ENCODE measurements around the gene DIO3.

Gene DIO3

DNA sequence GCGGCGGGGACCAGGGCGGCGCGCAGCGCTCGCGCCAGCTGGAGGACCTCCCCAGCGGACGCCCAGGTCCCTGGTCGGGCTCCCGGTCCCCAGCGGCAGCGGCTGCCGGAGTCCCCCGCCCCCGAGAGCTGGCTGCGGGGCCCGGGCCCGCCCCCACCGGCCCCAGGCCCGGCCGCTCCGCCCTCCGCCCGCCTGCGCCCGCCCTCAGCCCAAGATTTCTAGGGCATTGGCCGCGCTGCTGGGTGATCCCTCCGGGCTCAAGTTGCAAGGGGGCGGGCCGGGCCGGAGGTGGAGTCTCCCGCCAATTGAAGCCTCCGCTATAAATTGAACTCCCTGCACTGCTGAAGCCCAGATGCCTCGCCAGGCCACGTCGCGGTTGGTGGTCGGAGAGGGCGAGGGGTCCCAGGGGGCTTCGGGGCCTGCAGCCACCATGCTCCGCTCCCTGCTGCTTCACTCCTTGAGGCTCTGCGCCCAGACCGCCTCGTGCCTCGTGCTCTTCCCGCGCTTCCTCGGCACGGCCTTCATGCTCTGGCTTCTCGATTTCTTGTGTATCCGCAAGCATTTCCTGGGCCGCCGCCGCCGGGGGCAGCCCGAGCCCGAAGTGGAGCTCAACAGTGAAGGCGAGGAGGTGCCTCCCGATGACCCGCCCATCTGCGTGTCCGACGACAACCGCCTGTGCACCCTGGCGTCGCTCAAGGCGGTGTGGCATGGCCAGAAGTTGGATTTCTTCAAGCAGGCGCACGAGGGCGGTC is at the start of gene DIO3:
DIO3 (plus strand) TSS at position 351 of the 752 bp plus-strand sequence.
- in situ Hi-C loops (cut with MboI; ENCODE audit: low sequenced_read_pairs), result no loop called here

DNA sequence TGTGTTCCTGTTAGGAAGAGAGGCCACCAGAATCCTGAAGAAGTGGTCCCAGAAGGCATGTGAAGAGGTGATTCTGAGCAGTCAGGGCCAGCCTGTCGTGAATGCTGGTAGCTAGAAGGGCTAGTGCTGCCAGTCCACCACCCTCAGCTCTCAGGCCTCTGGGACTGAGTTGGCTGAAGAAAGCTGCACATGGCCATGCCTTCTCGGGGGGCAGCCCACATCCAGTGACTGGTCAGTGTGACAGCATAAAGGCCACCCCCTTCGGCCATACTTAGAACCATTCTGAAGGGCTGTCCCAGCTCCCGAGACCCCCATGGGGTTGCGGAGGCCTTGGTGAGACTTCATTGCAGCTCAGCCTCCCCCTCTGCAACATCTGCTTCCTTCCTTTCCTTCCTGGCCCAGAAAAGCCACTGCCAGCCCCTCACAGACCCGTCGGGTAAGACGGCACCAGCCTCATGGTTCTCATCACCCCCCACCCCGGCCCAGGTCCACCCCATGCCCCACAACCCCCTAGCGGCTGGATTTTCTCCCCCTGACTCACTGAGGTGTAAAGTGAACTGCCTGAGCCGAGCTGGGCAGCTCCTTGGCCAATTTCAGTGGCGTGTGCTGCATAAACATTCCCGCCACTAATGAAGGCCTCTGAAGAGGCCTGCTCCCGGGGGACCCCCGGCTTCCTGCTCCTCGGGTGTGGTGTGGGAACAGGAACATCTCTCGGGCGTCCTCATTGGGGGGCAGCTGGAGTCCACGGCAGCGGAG is 49.5 kb upstream of the DIO3 start:
- in situ Hi-C loops (cut with MboI; ENCODE audit: low sequenced_read_pairs), result no loop called here

DNA sequence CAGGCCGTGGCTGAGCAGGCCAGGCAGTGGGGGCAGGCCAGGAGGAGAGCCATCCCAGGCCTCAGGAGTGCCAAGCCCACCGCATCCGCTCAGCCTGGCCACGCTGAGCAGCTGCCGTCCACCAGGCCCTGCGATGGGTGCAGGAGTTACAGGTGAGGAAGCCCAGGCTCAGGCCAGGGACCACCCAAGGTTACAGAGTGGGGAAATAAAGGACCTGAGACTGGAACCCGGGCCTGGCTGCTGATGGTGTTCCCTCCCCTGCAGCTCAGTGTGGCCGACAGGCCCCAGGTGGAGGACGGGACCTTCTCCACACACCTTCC is 49.0 kb upstream of the DIO3 start:
- in situ Hi-C loops (cut with MboI; ENCODE audit: low sequenced_read_pairs), result no loop called here

DNA sequence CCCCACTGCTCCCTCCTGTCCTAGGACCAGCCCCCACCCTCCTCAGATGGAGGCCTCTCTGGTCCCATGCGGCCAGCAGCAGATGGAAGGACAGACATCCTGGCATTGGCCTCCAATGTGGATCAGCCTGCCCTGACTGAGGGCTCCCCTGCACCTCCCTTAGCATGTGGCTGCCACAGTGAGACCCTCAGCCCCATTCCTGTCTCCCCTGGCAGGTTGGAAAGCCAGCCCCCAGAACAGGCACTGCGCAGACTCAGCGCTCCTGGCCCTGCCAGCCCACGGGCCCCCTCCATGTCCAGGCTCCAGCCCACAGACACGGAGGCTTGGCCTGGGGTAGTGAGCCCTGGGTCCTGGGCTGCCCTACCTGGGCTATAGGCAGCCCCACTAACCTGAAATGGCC is 47.2 kb upstream of the DIO3 start:
- in situ Hi-C loops (cut with MboI; ENCODE audit: low sequenced_read_pairs), result no loop called here

DNA sequence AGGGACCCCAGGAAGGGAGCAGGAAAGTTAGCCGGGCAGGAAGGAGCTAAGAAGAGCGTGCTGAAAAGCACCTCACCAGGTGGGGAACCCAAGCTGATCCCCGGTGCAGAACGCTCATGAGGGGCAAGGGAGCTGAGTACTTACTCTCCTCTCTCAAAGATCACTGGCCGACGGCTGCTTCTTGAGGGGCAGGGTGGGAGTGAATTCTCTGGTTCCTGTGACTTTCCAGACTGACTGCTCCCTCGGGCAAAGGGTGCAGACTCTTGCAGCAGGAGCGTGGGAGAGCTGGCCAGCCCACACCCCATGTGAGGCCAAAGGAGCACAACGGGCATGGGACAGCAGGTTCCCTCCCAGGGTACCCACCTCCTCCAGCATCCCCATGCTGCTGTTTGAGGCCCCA is 44.9 kb upstream of the DIO3 start:
- in situ Hi-C loops (cut with MboI; ENCODE audit: low sequenced_read_pairs), result no loop called here

DNA sequence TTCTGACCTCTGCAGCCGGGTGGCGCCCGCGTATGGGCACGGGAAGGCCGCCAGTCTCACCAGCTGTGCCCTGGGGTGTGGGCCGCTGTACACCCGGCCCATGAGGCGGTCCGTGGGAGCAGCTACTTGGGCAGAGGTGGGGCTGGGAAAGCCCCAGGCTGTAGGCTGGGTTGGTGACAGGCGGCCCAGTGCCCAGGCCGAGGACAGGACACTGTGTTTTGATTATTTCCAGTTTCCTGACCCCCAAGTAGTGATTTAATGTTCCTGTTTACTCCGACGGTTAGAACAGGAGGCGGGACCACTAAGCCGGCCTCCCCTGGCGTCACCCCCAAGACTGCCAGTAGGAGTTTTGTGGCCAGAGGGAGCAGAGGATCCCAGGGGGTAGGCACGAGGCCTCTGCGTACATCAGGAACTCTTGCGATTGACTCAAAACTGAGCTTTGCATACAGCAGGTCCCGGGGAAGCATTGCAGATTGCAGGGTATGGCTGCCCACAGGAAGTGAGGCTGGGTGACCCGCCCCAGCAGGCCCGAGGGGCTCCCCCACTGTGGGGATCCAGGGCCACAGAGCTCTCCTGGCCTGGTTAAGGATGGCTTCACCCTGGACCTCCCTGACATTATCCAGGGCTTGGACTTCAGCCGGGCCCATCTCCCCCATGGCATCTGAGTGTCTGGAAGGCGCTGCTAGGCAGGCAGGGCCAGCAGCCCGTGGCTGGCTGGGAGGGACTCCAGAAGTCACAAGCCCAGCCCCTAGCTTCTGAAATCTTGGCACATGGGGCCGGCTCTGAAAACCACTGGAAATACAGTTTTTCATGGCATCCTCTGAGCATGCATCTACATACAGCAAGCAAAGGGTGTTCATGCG is 42.5 kb upstream of the DIO3 start:
- in situ Hi-C loops (cut with MboI; ENCODE audit: low sequenced_read_pairs), result no loop called here

DNA sequence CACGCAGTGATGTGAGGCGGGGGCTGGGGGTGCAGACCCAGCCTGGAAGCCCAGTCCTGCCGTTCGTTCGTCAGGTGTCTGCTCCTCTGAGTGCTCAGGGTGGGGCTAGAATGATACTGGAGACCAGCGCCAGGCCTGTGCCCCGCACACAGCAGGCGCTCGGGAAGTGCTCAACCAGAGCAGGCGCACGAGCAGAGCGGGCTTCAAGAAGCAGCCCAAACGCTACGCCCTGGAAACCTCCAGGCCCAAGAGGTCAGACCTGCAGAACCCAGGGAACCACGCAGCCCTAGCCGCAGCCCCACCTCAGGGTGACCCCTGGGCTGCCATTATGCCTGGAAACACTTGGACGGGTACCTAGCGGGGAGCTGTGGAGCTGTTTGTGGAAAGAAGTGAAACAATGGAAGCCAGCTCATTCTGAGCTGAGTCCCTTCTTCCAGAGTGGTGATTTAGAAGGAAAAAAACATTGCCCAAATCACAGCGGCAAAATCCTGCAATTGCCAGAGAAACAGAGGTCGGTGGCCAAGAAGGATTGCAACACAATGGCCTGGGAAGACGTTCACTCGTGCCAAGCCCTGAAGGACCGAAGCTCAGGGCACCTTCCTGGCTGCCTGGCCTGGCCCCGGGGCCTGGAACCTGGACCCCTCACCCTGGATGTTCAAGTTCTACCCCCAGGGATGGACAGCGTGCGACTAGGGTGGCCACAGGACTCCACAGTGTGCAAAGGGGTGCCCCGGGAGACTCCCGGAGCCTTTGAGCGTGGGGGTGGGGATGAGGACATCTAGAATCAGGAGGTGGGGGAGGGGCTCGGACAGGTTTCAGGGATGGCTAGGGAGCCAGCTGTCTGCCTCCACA is 40.4 kb upstream of the DIO3 start:
- in situ Hi-C loops (cut with MboI; ENCODE audit: low sequenced_read_pairs), result no loop called here

DNA sequence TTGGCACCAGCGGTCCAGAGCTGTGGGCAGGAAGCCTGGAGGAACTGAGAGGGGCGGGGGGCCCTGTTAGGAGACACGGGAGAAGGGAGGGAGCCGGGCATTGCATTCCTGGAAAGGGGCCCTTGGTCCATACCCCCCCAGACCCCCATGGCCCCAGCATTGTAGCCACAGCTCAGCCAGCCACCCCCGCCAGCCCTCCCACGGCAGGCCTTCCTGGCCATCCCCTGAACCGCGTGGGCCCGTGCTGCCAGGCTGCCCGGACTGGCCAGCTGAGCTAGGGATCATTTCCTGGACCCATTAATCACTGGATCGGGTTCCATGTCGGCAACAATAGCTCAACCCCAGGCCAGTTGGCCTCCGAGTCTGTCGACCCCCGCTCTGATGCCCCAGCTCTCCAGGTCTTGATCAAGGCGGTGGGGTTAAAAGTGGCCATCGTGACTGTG is 39.8 kb upstream of the DIO3 start:
- in situ Hi-C loops (cut with MboI; ENCODE audit: low sequenced_read_pairs), result no loop called here

DNA sequence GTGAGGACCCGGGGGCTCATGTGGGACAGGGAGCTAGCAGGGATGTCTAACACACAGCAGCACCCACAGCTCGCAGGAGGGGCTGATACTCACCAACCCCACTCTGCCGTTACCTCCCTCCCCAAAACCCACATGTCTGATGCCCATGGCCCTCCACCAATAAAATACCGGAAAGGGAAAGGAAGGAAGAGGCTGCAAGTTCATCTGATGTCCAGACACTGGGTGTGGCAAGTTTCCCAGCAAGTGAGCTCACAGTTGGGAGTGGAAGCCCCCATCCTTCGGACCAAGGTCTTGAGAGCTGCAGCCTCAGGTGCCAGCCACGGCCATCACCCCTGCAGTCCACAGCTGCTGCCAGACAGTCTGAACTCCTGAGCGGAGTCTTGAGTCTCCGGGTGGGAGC is 39.3 kb upstream of the DIO3 start:
- in situ Hi-C loops (cut with MboI; ENCODE audit: low sequenced_read_pairs), result no loop called here

DNA sequence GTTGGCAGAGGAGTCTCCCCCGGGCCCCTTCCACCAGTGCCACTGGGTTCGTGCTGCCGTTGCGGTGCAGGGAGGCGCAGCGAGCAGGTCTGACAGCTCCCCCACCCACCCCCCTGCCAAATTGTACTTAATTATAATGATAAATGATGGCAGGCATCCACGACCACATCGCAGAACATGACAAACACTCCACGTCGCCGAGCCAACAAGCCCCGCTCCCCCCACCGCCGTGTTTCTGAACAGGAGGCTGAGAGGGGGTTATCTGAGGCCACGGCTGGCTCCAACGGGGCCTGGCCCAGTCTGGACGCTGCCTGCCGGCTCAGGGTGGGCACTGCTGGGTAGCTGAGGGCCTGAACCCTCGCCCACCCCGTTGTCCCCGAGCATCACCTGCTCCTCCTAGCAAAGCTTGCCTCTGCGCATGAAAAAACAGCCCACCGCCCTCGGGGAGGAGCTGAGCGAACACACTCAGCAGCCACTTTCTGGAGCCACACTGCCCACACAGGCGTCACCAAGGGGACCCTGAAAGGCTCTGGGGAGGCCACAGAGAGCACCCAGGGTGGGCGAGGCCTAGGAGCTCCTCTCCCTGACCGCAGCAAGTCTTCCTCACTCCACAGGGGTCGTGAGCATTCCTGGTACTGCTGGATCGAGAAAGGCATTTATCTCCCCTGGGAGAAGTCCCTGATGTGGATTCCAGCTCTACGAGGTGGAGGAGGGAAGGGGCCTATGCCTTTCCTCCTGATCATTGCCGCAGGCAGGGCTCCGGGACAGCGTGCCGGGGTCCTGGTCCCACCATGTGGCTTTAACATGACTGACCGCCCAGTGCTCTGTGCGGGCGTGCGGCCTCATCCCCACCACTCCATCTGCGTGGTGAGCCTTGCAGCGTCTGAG is 35.4 kb upstream of the DIO3 start:
- in situ Hi-C loops (cut with MboI; ENCODE audit: low sequenced_read_pairs), result no loop called here

DNA sequence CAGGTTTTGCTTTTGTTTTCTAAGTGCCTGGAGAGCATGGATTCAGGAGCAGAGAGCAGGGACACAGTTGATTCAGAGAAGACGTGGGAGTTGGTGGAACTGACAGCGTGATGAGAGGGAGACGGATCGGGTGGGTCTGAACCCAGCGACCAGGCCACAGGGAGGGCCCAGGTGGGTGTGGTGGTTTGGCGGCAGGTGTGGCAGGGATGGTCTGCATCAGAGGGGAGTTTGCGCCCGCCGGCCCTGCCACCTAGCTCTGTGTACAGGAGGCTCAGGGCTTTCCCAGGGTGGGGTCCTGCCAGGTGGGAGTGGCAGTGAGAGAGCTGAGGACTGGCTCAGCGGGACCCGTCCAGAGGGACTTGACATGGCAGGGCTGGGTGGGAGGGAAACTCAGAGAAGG is 33.3 kb upstream of the DIO3 start:
- in situ Hi-C loops (cut with MboI; ENCODE audit: low sequenced_read_pairs), result no loop called here

DNA sequence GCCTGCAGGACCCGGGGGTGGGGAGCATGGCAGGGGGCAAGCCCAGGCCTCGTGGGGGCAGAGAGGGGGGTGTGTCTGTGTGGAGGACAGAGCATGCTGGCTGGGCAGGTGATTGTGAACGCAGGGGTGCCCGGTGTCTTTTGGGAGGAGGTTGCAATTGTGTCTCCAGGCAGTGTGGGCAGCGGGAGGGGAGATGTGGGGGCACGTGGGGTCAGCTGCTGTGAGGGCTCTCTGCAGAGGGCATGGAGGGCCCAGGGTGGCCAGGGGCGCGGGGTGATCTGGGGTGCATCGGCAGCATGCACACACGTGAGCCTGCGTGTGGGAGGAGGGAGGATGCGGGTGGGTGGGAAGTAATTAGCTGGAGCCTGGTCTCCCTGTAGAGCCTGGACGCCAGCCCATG is 32.2 kb upstream of the DIO3 start:
- in situ Hi-C loops (cut with MboI; ENCODE audit: low sequenced_read_pairs), result no loop called here

DNA sequence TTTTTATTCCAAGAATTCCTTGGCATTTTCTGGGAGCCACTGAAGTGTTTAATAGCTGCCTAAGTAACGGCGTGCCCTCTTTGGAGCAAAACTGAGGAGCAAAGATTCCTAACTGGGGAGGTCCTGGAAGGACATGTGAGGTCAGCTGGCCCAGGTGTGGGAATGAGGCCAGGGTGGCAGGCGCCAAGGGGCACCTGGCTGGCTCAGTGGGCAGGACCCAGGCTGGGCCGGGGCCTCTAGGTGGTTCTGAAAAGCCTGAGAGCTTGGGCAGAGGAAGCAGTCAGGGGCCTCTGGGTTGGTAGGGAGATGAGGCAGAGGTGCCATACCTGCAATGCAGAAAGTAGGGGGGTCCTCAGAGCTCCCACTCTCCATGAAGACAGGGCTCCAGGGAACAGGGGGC is 27.1 kb upstream of the DIO3 start:
- in situ Hi-C loops (cut with MboI; ENCODE audit: low sequenced_read_pairs), result no loop called here

DNA sequence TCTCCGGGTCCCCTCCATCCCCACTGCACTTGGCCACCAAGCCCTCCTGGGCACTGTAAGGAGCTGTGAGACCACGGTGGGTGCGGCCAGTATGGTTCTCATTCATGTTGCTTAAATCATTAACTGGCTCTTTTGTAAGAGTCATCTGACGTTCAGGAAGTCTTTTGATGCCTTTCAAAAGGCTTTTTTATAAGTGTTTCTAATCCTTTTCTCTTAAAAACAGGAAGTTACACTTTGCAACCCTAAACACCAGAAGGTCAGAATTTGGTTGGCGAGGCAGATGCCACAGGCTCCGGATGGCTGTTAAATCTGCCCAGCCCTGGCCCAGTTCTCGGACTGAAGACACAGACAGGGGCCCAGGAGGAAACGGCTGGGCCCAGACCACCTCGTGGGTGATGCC is 26.1 kb upstream of the DIO3 start:
- in situ Hi-C loops (cut with MboI; ENCODE audit: low sequenced_read_pairs), result no loop called here

DNA sequence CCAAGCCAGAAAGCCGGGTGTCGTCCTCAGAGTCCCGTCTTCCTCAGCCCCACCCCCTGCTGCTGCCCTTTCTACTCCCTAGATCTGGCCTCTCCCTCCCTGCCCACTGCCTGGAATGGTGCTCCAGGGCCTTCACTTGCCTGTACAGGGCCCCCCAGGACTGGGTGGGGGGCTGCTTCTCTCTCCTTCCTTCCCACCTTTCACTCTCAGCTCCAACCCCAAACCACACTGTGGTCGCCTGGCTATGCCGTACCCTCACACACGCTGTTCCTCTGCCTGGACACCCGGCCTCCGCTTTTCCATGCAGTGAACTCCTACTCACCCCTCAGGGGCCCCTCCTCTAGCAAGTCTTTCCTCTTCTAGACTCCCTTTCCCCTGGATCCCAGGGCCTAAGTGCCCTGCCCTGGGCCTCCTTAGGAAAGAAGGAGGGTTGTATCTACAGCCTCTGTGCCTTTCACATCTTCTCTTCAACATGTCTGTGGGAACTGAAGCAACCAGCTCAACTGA is 25.5 kb upstream of the DIO3 start:
- in situ Hi-C loops (cut with MboI; ENCODE audit: low sequenced_read_pairs), result no loop called here

DNA sequence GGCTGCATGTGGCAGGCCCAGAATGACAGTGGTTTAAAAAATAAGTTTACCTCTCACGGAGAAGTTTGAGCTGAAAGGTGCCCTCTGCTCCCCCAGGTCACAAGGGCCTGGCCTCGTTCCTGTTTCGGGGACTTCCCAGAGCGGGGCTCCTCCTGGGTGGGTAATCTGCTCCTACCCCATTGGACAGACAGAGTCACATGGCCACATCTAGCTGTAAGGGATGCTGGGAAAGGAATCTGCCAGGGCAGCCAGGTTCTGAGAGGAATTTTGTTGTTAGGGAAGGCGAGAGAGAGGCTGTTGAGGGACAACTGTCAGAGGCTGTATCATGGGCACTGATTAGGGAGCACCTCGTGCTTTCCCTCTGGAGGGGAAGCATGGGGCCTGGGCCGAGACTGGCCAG is 24.0 kb upstream of the DIO3 start:
- in situ Hi-C loops (cut with MboI; ENCODE audit: low sequenced_read_pairs), result no loop called here

DNA sequence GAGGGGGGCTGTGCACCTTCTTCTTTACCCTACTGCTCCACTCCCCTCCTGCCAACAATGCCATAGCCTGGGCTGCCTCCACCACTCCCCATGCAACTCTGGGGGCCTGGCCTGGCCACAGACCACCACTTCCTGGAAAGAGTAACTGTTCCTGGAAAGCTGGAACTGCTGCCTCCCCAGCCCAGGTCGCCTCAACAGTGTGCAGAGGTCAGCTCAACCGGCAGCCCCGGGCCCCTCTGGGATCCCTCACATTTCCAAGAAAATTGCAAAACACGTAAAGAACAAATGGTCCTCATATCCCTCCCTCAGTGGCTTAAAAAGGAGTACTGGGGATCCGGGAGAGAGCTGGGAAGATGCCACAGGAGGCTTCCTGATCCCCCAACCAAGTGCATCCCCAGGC is 22.4 kb upstream of the DIO3 start:
- in situ Hi-C loops (cut with MboI; ENCODE audit: low sequenced_read_pairs), result no loop called here

DNA sequence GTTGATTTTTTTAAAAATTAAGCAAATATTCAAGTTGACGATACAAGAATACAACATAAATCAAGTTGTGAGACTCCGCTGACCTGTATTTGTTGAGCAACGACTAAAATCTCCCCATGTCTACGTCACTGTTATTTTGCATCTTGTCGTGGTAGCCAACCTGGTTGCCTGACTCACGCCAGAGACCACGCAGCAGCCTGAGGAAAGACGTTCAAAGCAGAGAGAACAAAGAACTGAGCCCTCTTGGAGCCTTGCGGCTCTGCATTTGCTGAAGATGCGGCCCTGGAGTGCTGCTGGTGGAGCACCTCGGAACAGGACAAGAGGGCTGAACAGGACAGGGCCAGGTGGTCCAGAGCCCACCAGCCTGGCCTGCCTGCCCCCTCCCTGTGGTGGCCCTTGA is 21.4 kb upstream of the DIO3 start:
- in situ Hi-C loops (cut with MboI; ENCODE audit: low sequenced_read_pairs), result no loop called here

Measured in HL-60/S4 (cell line).